ENCODE results near the gene ZNF507. TPM values are rescaled to one million over a fixed set of nuclear protein-coding genes. Genes with fewer than 3 reads are reported as not detected.

The ZNF507 gene
- total and polyA plus RNA-seq, 3 donors from 2014 or later, result 40.5 to 53.0 (median 50.6) TPM

- Histone ChIP-seq H3K4me3 (no peak overlapping the region), H3K27ac (no peak overlapping the region), H3K36me3 (ENCODE audit: low read depth, missing control alignments) (no peaks in the 10 kb centered on the region), H3K27me3 (no peaks in the 10 kb centered on the region), H3K9me3 (no peaks in the 10 kb centered on the region), H3K4me1 (peaks cover 10% of the 10 kb centered on the region)
- intact Hi-C loops (cut with DNase I; ENCODE audit: low total_unique reads), result no loop called here
- TF ChIP-seq, protein P1, sequence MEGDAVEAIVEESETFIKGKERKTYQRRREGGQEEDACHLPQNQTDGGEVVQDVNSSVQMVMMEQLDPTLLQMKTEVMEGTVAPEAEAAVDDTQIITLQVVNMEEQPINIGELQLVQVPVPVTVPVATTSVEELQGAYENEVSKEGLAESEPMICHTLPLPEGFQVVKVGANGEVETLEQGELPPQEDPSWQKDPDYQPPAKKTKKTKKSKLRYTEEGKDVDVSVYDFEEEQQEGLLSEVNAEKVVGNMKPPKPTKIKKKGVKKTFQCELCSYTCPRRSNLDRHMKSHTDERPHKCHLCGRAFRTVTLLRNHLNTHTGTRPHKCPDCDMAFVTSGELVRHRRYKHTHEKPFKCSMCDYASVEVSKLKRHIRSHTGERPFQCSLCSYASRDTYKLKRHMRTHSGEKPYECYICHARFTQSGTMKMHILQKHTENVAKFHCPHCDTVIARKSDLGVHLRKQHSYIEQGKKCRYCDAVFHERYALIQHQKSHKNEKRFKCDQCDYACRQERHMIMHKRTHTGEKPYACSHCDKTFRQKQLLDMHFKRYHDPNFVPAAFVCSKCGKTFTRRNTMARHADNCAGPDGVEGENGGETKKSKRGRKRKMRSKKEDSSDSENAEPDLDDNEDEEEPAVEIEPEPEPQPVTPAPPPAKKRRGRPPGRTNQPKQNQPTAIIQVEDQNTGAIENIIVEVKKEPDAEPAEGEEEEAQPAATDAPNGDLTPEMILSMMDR (IDR thresholded peaks at IDR 0.05), result no peak
- no peak for TF ChIP-seq POLR2A (IDR thresholded peaks at IDR 0.05)
- 93 to 96% methylated on average over 2 of the region's 2 CpGs for WGBS, 2 donors
- DNase-seq, result no peak
Measured at GRCh38 chr19:32349724-32350470, 4.5 kb downstream of the ZNF507 start.

DNA sequence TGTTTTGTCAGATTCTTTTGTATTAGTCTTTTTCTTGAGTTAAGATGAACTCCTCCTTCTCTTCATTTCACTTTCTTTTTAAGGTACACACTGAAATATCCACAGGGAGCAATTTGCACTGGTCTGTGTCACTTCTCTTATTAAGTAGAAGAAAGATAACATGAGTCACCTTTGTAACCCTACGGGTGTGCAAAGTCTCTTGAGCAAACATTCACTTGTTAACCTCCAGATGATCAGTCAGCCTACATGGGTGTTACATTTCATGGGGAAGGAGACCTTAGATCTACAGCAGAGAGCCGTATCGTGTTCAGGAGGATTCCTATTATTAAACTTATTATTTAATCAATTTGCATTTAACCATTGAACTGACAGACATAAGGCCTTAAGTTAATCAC, 5.1 kb downstream of the ZNF507 start:
- H3K36me3 ChIP-seq (ENCODE audit: low read depth, missing control alignments), result no peaks in the 10 kb centered on the region
- no peaks in the 10 kb centered on the region for H3K9me3 ChIP-seq
- TF ChIP-seq POLR2A (IDR thresholded peaks at IDR 0.05), result no peak
- TF ChIP-seq, protein P1 (IDR thresholded peaks at IDR 0.05), result no peak
- intact Hi-C loops (cut with DNase I; ENCODE audit: low total_unique reads), result no loop called here
- H3K4me3 ChIP-seq, result no peak overlapping the region
- no peak overlapping the region for H3K27ac ChIP-seq
- peaks cover 10% of the 10 kb centered on the region for H3K4me1 ChIP-seq
- no peak for DNase-seq
- no peaks in the 10 kb centered on the region for H3K27me3 ChIP-seq
- 77 to 80% methylated on average over 3 of the region's 3 CpGs for WGBS, 2 donors

GRCh38 chr19:32350987-32351348, 5.6 kb downstream of the ZNF507 start:
- Histone ChIP-seq H3K36me3 (ENCODE audit: low read depth, missing control alignments) (no peaks in the 10 kb centered on the region), H3K27ac (no peak overlapping the region), H3K4me3 (no peak overlapping the region), H3K9me3 (no peaks in the 10 kb centered on the region), H3K4me1 (peaks cover 10% of the 10 kb centered on the region), H3K27me3 (no peaks in the 10 kb centered on the region)
- intact Hi-C loops (cut with DNase I; ENCODE audit: low total_unique reads), result no loop called here
- no peak for DNase-seq
- TF ChIP-seq, protein P1 (IDR thresholded peaks at IDR 0.05), result no peak
- TF ChIP-seq POLR2A (IDR thresholded peaks at IDR 0.05), result no peak
- 91 to 95% methylated on average over 2 of the region's 2 CpGs for WGBS, 2 donors

- DNase-seq, result no peak
- Histone ChIP-seq H3K9me3 (no peaks in the 10 kb centered on the region), H3K27me3 (no peaks in the 10 kb centered on the region), H3K4me3 (no peak overlapping the region), H3K4me1 (peaks cover 3% of the 10 kb centered on the region), H3K27ac (no peak overlapping the region), H3K36me3 (ENCODE audit: low read depth, missing control alignments) (no peaks in the 10 kb centered on the region)
- WGBS, 2 donors, result 90 to 100% methylated on average over 1 of the region's 1 CpG
- intact Hi-C loops (cut with DNase I; ENCODE audit: low total_unique reads), result no loop called here
- TF ChIP-seq, protein P1 (IDR thresholded peaks at IDR 0.05), result no peak
- no peak for TF ChIP-seq POLR2A (IDR thresholded peaks at IDR 0.05)
Measured at GRCh38 chr19:32352241-32352630, 6.8 kb downstream of the ZNF507 start.

- intact Hi-C loops (cut with DNase I; ENCODE audit: low total_unique reads), result no loop called here
- Histone ChIP-seq H3K4me3 (no peak overlapping the region), H3K27me3 (no peaks in the 10 kb centered on the region), H3K36me3 (ENCODE audit: low read depth, missing control alignments) (no peaks in the 10 kb centered on the region), H3K9me3 (no peaks in the 10 kb centered on the region), H3K4me1 (no peaks in the 10 kb centered on the region), H3K27ac (no peak overlapping the region)
- TF ChIP-seq, protein P1 (IDR thresholded peaks at IDR 0.05), result no peak
- TF ChIP-seq POLR2A (IDR thresholded peaks at IDR 0.05), result no peak
- 87 to 90% methylated on average over 9 of the region's 9 CpGs for WGBS, 2 donors
- no peak for DNase-seq
Measured at GRCh38 chr19:32354345-32354744, 8.9 kb downstream of the ZNF507 start.

Measured in testis (tissue), 3 donors.